GM12891 (cell line): ENCODE measurements around the gene SMAD3.

ENCODE experiments used
- POLR2A ChIP-seq: IDR thresholded peaks from 2 replicates; pipeline ENCODE4 v1.6.1; 2011; ENCODE audit warnings: low read depth, low read length, control low read depth
- POLR2AphosphoS5 ChIP-seq: IDR thresholded peaks from 2 replicates; pipeline ENCODE4 v1.6.1; 2011; ENCODE audit warnings: low read depth, low read length, control low read depth
- SPI1 ChIP-seq: IDR thresholded peaks from 2 replicates; pipeline ENCODE4 v1.6.1; 2011; ENCODE audit warnings: low read depth, low read length, control low read depth

GRCh38 chr15:67227431-67227830 is 162.0 kb downstream of the SMAD3 start:
- no peak for TF ChIP-seq POLR2AphosphoS5
- no peak for TF ChIP-seq POLR2A
- no peak for TF ChIP-seq SPI1
